Transverse colon (tissue), 3 donors: ENCODE results near the gene TJAP1.

Experiments
- EP300 ChIP-seq: sonication (generic); formaldehyde crosslinking; IDR thresholded peaks from one replicate; pipeline ENCODE4 v1.6.1; 2017; ENCODE audit warnings: antibody characterized with exemption, low read depth
- POLR2A ChIP-seq: fragments of 450-650 bp; IDR thresholded peaks from one replicate; pipeline ENCODE4 v1.6.1; 2016; ENCODE audit warnings: antibody characterized with exemption, mild to moderate bottlenecking, moderate library complexity
- TF ChIP-seq, protein P1 (sequence below), 5 experiments: fragments of 200-600 bp in 3 of 5; fragments of 450-650 bp in 2 of 5; sonication (generic) in 3 of 5; IDR thresholded peaks; 1 replicate in 2 of 5; 2 replicates in 3 of 5; pipeline ENCODE4 v1.5.1; 2016 to 2017; ENCODE audit warnings: antibody characterized with exemption in 5 of 5, inconsistent platforms in 3 of 5, mild to moderate bottlenecking in 2 of 5, moderate library complexity in 1 of 5

DNA sequence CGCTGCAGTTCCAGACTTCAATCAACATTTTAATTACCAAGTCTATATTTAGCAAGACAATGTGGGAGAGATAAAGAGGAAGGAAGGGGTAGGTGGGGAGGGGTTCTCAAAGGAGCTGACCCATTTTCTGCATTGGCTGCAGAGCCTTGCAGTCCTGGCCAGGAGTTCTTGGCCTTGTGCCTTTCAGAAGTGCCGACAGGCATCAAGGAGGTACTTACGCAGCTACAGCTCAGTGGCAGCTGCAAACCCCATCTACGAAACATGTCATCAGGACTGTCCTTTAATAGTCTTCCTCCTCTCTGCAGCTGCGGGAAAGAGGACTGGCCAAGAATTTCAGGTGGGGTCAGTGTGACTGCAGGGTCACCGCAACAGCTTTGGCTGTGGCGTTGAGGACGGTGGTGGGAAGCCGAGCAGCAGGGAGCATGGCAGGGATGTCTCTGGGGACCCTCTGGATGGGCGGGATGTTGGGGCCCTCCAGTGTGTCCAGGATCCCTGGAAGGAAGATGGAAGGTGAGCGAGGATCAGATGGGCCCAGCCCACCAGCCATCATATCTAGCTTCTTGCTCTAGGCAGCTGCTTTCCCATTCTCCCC lies 34.5 kb downstream of the TJAP1 start:
- TF ChIP-seq EP300 (no peak), POLR2A (no peak)
- TF ChIP-seq, protein P1, sequence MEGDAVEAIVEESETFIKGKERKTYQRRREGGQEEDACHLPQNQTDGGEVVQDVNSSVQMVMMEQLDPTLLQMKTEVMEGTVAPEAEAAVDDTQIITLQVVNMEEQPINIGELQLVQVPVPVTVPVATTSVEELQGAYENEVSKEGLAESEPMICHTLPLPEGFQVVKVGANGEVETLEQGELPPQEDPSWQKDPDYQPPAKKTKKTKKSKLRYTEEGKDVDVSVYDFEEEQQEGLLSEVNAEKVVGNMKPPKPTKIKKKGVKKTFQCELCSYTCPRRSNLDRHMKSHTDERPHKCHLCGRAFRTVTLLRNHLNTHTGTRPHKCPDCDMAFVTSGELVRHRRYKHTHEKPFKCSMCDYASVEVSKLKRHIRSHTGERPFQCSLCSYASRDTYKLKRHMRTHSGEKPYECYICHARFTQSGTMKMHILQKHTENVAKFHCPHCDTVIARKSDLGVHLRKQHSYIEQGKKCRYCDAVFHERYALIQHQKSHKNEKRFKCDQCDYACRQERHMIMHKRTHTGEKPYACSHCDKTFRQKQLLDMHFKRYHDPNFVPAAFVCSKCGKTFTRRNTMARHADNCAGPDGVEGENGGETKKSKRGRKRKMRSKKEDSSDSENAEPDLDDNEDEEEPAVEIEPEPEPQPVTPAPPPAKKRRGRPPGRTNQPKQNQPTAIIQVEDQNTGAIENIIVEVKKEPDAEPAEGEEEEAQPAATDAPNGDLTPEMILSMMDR (IDR thresholded peaks at IDR 0.05), result no peak
